Ecto neural progenitor cell (in vitro differentiated cells): ENCODE data around the gene C19orf18.

ENCODE experiments used
- DNase-seq: peaks from one replicate; pipeline ENCODE4 v3.0.0-alpha.2; 2018; ENCODE audit warnings: low spot score

C19orf18 gene

GRCh38 chr19:57947419-57948134 lies 26.8 kb downstream of the C19orf18 start, which contains the start of gene ZNF256:
TSS of gene ZNF256 (minus strand) at chr19:57947706. CDS start at chr19:57947474, 232 bp downstream.
- peak; percentile 98 for DNase-seq

- DNase-seq = no peak
Measured at GRCh38 chr19:57947088-57947418, 27.3 kb downstream of the C19orf18 start.

- no peak for DNase-seq
Measured at GRCh38 chr19:57946316-57946715, 28.0 kb downstream of the C19orf18 start.

GRCh38 chr19:57941593-57941992 lies 32.7 kb downstream of the C19orf18 start:
- no peak for DNase-seq

- DNase-seq = no peak
Measured at GRCh38 chr19:57935731-57936130, 38.6 kb downstream of the C19orf18 start.

DNA sequence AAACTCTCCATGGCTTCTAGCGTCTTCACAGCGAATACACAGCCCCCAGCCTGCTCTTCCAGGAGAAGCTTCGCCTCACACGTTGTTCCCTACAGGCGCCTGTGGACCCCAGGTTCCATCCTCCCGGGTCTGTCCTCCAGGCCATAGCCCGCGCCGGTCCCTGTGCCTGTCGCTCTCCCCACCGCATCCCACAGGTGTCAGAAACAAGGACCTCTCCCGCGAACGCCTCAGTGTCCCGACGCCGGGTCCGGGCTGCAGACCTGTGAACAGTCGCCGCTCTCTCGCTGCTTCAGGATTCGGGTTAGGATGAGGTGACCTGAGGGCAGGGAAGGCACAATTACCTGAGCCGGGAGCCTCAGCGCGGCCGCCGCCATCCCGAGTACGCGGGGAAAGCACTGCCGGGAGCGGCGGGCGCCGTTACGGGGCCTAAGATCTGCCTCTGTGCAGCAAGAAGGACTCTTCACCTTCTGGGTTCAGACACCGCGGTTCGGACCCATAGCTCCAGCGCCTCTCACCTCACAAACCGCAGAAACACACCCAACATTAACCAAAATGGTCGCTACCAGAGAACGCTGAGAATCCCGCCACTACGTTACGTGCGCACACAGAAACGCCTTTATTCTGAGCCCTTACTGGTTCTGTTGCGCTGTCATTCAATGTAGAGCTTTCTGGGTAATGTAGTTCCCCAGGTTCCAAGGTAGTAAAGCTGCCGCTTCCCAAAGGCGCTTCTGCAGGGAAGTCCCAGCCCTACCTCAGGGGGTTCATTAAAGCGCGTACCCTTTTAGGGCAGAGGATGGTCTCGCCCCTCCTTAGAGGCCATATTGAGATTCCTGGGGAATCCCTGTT lies 39.3 kb downstream of the C19orf18 start, which contains the start of gene ZNF418:
Gene ZNF418, minus strand, starts transcription at position 583 of the 846 bp plus-strand sequence. CDS start 1,580 bp downstream, outside the sequence.
- DNase-seq = peak; percentile 83

DNA sequence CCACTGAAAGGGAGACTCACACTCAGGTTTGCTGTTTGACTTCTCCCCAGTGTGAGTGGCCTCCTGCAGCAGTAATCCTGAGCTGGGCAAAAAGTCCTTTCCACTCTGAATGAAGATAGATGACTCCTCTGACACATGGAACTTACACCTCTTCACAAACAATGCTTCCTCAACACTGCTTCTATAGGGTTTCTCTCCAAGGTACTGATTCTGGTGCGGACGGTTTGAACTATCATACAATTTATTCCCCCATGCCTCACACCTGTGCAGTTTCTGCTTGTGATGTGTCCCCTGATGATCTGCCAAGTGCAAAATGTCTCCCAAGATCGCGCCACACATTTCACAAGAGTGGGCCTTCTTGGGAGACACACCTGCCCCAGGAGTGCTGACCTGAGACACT lies 46.7 kb downstream of the C19orf18 start:
- DNase-seq = no peak

GRCh38 chr19:57916168-57916995 lies 58.0 kb downstream of the C19orf18 start, which contains the start of gene ZNF417:
TSS of gene ZNF417 (minus strand) at chr19:57916592. CDS start at chr19:57916411, 181 bp downstream.
- peak; percentile 90 for DNase-seq

DNA sequence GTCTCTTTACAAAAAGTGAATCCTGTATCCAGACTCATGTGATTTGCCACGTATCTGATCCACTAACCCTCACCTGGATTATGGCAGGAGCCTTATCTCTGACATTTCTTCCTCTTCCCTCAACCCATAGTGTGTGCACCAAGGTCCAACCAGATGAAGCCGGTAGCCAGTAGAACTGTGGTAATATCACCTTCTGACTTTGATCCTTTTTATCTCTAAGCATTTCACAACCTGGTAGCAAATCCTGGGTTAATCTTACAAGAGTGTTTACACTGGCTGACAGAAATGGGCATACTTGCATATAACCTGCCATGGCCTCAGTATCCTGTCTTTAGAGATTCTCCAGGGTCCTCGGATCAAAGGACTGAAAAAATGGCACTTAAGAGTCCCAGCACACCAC lies 59.8 kb downstream of the C19orf18 start:
- no peak for DNase-seq
